HepG2 (cell line): ENCODE results near the gene CPE. TPM values are rescaled to one million over a fixed set of nuclear protein-coding genes. Genes with fewer than 3 reads are reported as not detected.

Experiments
- ATAC-seq: fragments of 200-7000 bp; cut with Tn5 transposase; 3 replicates; pipeline ENCODE4 v1.9.1; 2020; ENCODE audit warnings: mild to moderate bottlenecking, moderate library complexity
- BruUV-seq: library from RNA; stranded (reverse); fragments of 400-500 nt; replicated peaks from 2 replicates; lab custom pipeline; 2021; lab: Mats Ljungman, UMichigan
- CTCF ChIA-PET: fragments of 300-600 bp; formaldehyde crosslinking; extraction: SDS; loops from one replicate; lab custom pipeline; 2021; ENCODE audit warnings: low total read pairs, inconsistent platforms, low intra/inter-chr PET ratio; lab: Yijun Ruan, JAX
- POLR2A ChIA-PET: fragments of 350-600 bp; sonication (Branson Sonifier 250); formaldehyde crosslinking; loops from one replicate; lab custom pipeline; 2020; ENCODE audit warnings: antibody characterized with exemption, inconsistent platforms; lab: Yijun Ruan, JAX
- DNase-seq: peaks from one replicate; pipeline ENCODE4 v3.0.0-alpha.2; 2015; ENCODE audit warnings: low spot score
- FAIRE-seq: peaks from 3 replicates; lab custom pipeline; 2011; peaks lifted over from hg19 to GRCh38; lab: Jason Lieb, UNC
- H2AFZ ChIP-seq: one replicate; pipeline ENCODE4 v1.6.1; 2011; ENCODE audit warnings: low read length, inconsistent platforms
- H3K27ac ChIP-seq: fragments of 300-600 bp; 3 replicates; pipeline ENCODE4 v1.8.0; 2011; ENCODE audit warnings: mixed run types, mild to moderate bottlenecking, mixed read lengths, low read length, inconsistent platforms; ENCODE audit not compliant: insufficient read depth; ENCODE audit errors: extremely low read length
- H3K27me3 ChIP-seq, 2 experiments: fragments of 200-600 bp in 1 of 2; 2 replicates in 1 of 2; 3 replicates in 1 of 2; pipeline versions ENCODE4 v1.6.0 to v1.8.0; 2011; ENCODE audit warnings: low read length in 2 of 2, mild to moderate bottlenecking in 2 of 2, moderate library complexity in 2 of 2, inconsistent platforms in 1 of 2; ENCODE audit not compliant: insufficient read depth in 2 of 2, control insufficient read depth in 1 of 2
- H3K36me3 ChIP-seq, 2 experiments: fragments of 200-600 bp in 1 of 2; replicated peaks in 1 of 2; 2 replicates in 1 of 2; 3 replicates in 1 of 2; pipeline versions ENCODE4 v1.5.1 to v1.8.0; 2011; ENCODE audit warnings: low read length in 2 of 2, inconsistent platforms in 1 of 2; ENCODE audit not compliant: insufficient read depth in 2 of 2, control insufficient read depth in 1 of 2
- H3K4me1 ChIP-seq: 2 replicates; pipeline ENCODE4 v1.5.1; 2012; ENCODE audit warnings: low read length, inconsistent platforms; ENCODE audit not compliant: insufficient read depth
- H3K4me2 ChIP-seq: 2 replicates; pipeline ENCODE4 v1.6.0; 2011; ENCODE audit warnings: low read depth, low read length, inconsistent platforms
- H3K4me3 ChIP-seq, 3 experiments: fragments of 200-600 bp in 1 of 3; sonication (generic), shearing (Covaris generic) in 1 of 3; replicated peaks in 1 of 3; 2 replicates each; pipeline ENCODE4 v1.5.1; 2011 to 2016; ENCODE audit warnings: low read length in 3 of 3, inconsistent platforms in 2 of 3, low read depth in 2 of 3, mild to moderate bottlenecking in 2 of 3, control low read depth in 1 of 3, mixed read lengths in 1 of 3; ENCODE audit not compliant: insufficient read depth in 1 of 3
- H3K79me2 ChIP-seq: one replicate; pipeline ENCODE4 v1.6.1; 2011; ENCODE audit warnings: low read length, inconsistent platforms; ENCODE audit not compliant: insufficient read depth
- H3K9ac ChIP-seq: 2 replicates; pipeline ENCODE4 v1.6.0; 2011; ENCODE audit warnings: mild to moderate bottlenecking, low read depth, low read length, inconsistent platforms; ENCODE audit not compliant: insufficient read depth
- H3K9me3 ChIP-seq: 2 replicates; pipeline ENCODE4 v1.5.1; 2012; ENCODE audit warnings: mild to moderate bottlenecking, low read length
- H4K20me1 ChIP-seq: 2 replicates; pipeline ENCODE4 v1.6.0; 2011; ENCODE audit warnings: inconsistent platforms, mild to moderate bottlenecking, low read length, moderate library complexity; ENCODE audit not compliant: insufficient read depth
- CEBPG ChIP-seq: IDR thresholded peaks from 2 replicates; pipeline ENCODE4 v1.6.1; 2016
- HNRNPK ChIP-seq: fragments of 200-400 bp; formaldehyde crosslinking; IDR thresholded peaks from 2 replicates; pipeline ENCODE4 v1.6.1; 2018; ENCODE audit warnings: low read length, low read depth, moderate library complexity, mild to moderate bottlenecking; ENCODE audit not compliant: poor library complexity, severe bottlenecking
- KLF16 ChIP-seq, 2 experiments: sonication (generic) in 1 of 2; formaldehyde crosslinking in 1 of 2; IDR thresholded peaks; 2 replicates each; pipeline versions ENCODE4 v1.6.1 to v1.8.0; 2016 to 2023; ENCODE audit warnings: missing genetic modification reagents in 2 of 2, missing compliant biosample characterization in 1 of 2
- RBM22 ChIP-seq: fragments of 200-400 bp; formaldehyde crosslinking; optimal IDR thresholded peaks from 2 replicates; pipeline ENCODE3; 2017; ENCODE audit warnings: mild to moderate bottlenecking, low read length, moderate library complexity
- ZNF501 ChIP-seq: sonication (generic); formaldehyde crosslinking; IDR thresholded peaks from 2 replicates; pipeline ENCODE4 v1.5.1; 2020; ENCODE audit warnings: mild to moderate bottlenecking, moderate library complexity, missing genetic modification reagents
- ZNF607 ChIP-seq: sonication (generic); formaldehyde crosslinking; IDR thresholded peaks from 2 replicates; pipeline ENCODE4 v1.5.1; 2020; ENCODE audit warnings: missing genetic modification reagents, mild to moderate bottlenecking, borderline replicate concordance
- ZNF724P ChIP-seq: sonication (generic); formaldehyde crosslinking; IDR thresholded peaks from 2 replicates; pipeline ENCODE4 v1.8.0; 2022; ENCODE audit warnings: missing genetic modification reagents, borderline replicate concordance
- in situ Hi-C: cut with HindIII; loops from 2 replicates; pipeline ENCODE4 v1.10.0; 2017; ENCODE audit warnings: low pct_unique_long_range_greater_than_20kb; ENCODE audit not compliant: extremely low pct_ligation_motif_present
- intact Hi-C: fragments of 100-400 bp; cut with micrococcal nuclease; formaldehyde crosslinking; loops from one replicate; pipeline ENCODE4 v1.10.0; 2022; ENCODE audit not compliant: unreplicated experiment
- polyA plus RNA-seq, 8 experiments: library from polyadenylated mRNA; depleted of rRNA in 3 of 8; stranded (reverse) in 7 of 8; unstranded in 1 of 8; fragments of >200 nt; fragmentation: Illumina TruSeq in 4 of 8; extraction: Trizol in 4 of 8; gene quantifications; 2 replicates each; pipeline versions ENCODE4 v1.2.1 to v1.2.3, GENCODE V29; 2011 to 2016; ENCODE audit warnings: low read depth in 4 of 8, missing spikeins in 1 of 8, mixed read lengths in 1 of 8; ENCODE audit not compliant: insufficient read depth in 1 of 8
- total RNA-seq, 5 experiments: library from RNA; depleted of rRNA; stranded (reverse); fragments of >200 nt; fragmentation: Illumina TruSeq; extraction: Trizol; gene quantifications; 2 replicates each; pipeline ENCODE4 v1.2.3, GENCODE V29; 2016; ENCODE audit warnings: low read depth in 1 of 5
- TF ChIP-seq, protein P1 (sequence below): sonication (generic); formaldehyde crosslinking; IDR thresholded peaks from 2 replicates; pipeline ENCODE4 v1.4.0; 2020; ENCODE audit warnings: mild to moderate bottlenecking, missing genetic modification reagents
- TF ChIP-seq, protein P2 (sequence below): IDR thresholded peaks from 2 replicates; pipeline ENCODE4 v1.6.1; 2016; ENCODE audit warnings: mild to moderate bottlenecking, missing biosample characterization, missing genetic modification reagents
- TF ChIP-seq, protein P3 (sequence below): sonication (generic); formaldehyde crosslinking; IDR thresholded peaks from 2 replicates; pipeline ENCODE4 v1.4.0; 2020; ENCODE audit warnings: mild to moderate bottlenecking, missing genetic modification reagents
- TF ChIP-seq, protein P4 (sequence below): sonication (generic); formaldehyde crosslinking; IDR thresholded peaks from 2 replicates; pipeline ENCODE4 v1.4.0; 2020; ENCODE audit warnings: mild to moderate bottlenecking, missing genetic modification reagents
- TF ChIP-seq, protein P5 (sequence below): IDR thresholded peaks from 2 replicates; pipeline ENCODE4 v1.6.1; 2016

The CPE gene
- total and polyA plus RNA-seq, 2 of the 13 experiments (the other 11 are each of a cell fraction or from before 2014, with no cell fraction given) = 268 to 852 TPM

DNA sequence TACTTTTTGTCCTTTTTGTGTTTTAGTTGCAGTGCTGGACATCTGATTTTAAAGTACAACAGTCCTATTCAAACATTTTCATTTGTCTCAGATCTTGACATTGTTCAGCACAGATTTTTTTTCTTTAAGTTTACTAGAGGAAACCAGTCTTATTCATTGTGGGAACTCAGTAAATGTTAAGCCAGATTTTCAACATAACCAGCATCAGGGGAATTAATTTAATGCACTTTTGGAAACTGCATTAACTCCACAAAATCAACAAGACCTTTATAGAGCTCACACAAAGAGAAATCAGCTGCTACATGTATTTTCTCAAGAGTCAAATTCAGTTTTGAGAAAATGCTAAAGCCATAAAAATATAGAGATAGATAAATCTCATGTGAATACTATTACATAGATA lies 9.9 kb downstream of the CPE start:
- Histone ChIP-seq H4K20me1 (peaks cover 3% of the 10 kb centered on the region; the same call in 1 of the 2 replicates), H2AFZ (no peak overlapping the region), H3K27ac (no peak overlapping the region), H3K9me3 (no peaks in the 10 kb centered on the region), H3K36me3 (peaks cover 0 to 5% of the 10 kb centered on the region in 2 experiments; a peak in 2 of 5 replicates), H3K4me1 (peaks cover 21% of the 10 kb centered on the region), H3K79me2 (peaks cover 85% of the 10 kb centered on the region), H3K27me3 (no peaks in the 10 kb centered on the region), H3K9ac (no peak overlapping the region), H3K4me3 (no peak overlapping the region), H3K4me2 (no peak overlapping the region)
- BruUV-seq = no TSS peak
- DNase-seq (no peak), FAIRE-seq (no peak), ATAC-seq (no peak)
- intact Hi-C loops (no loop called here), in situ Hi-C loops (no loop called here)
- CTCF ChIA-PET = no interaction called here
- POLR2A ChIA-PET = no interaction called here
- TF ChIP-seq RBM22 = no peak
- no peak for TF ChIP-seq CEBPG
- TF ChIP-seq HNRNPK = no peak
- TF ChIP-seq, protein P1, sequence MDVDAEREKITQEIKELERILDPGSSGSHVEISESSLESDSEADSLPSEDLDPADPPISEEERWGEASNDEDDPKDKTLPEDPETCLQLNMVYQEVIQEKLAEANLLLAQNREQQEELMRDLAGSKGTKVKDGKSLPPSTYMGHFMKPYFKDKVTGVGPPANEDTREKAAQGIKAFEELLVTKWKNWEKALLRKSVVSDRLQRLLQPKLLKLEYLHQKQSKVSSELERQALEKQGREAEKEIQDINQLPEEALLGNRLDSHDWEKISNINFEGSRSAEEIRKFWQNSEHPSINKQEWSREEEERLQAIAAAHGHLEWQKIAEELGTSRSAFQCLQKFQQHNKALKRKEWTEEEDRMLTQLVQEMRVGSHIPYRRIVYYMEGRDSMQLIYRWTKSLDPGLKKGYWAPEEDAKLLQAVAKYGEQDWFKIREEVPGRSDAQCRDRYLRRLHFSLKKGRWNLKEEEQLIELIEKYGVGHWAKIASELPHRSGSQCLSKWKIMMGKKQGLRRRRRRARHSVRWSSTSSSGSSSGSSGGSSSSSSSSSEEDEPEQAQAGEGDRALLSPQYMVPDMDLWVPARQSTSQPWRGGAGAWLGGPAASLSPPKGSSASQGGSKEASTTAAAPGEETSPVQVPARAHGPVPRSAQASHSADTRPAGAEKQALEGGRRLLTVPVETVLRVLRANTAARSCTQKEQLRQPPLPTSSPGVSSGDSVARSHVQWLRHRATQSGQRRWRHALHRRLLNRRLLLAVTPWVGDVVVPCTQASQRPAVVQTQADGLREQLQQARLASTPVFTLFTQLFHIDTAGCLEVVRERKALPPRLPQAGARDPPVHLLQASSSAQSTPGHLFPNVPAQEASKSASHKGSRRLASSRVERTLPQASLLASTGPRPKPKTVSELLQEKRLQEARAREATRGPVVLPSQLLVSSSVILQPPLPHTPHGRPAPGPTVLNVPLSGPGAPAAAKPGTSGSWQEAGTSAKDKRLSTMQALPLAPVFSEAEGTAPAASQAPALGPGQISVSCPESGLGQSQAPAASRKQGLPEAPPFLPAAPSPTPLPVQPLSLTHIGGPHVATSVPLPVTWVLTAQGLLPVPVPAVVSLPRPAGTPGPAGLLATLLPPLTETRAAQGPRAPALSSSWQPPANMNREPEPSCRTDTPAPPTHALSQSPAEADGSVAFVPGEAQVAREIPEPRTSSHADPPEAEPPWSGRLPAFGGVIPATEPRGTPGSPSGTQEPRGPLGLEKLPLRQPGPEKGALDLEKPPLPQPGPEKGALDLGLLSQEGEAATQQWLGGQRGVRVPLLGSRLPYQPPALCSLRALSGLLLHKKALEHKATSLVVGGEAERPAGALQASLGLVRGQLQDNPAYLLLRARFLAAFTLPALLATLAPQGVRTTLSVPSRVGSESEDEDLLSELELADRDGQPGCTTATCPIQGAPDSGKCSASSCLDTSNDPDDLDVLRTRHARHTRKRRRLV = no peak
- no peak for TF ChIP-seq ZNF724P (CRISPR knock-in tag)
- TF ChIP-seq, protein P2, sequence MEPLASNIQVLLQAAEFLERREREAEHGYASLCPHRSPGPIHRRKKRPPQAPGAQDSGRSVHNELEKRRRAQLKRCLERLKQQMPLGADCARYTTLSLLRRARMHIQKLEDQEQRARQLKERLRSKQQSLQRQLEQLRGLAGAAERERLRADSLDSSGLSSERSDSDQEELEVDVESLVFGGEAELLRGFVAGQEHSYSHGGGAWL (CRISPR knock-in tag) = no peak
- TF ChIP-seq, protein P3, sequence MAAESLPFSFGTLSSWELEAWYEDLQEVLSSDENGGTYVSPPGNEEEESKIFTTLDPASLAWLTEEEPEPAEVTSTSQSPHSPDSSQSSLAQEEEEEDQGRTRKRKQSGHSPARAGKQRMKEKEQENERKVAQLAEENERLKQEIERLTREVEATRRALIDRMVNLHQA (CRISPR knock-in tag) = no peak
- TF ChIP-seq, protein P4, sequence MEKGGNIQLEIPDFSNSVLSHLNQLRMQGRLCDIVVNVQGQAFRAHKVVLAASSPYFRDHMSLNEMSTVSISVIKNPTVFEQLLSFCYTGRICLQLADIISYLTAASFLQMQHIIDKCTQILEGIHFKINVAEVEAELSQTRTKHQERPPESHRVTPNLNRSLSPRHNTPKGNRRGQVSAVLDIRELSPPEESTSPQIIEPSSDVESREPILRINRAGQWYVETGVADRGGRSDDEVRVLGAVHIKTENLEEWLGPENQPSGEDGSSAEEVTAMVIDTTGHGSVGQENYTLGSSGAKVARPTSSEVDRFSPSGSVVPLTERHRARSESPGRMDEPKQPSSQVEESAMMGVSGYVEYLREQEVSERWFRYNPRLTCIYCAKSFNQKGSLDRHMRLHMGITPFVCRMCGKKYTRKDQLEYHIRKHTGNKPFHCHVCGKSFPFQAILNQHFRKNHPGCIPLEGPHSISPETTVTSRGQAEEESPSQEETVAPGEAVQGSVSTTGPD = no peak
- TF ChIP-seq KLF16 (CRISPR knock-in tag; IDR thresholded peaks at IDR 0.05) = no peak
- TF ChIP-seq, protein P5, sequence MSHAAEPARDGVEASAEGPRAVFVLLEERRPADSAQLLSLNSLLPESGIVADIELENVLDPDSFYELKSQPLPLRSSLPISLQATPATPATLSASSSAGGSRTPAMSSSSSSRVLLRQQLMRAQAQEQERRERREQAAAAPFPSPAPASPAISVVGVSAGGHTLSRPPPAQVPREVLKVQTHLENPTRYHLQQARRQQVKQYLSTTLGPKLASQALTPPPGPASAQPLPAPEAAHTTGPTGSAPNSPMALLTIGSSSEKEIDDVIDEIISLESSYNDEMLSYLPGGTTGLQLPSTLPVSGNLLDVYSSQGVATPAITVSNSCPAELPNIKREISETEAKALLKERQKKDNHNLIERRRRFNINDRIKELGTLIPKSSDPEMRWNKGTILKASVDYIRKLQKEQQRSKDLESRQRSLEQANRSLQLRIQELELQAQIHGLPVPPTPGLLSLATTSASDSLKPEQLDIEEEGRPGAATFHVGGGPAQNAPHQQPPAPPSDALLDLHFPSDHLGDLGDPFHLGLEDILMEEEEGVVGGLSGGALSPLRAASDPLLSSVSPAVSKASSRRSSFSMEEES (CRISPR knock-in tag) = no peak
- TF ChIP-seq ZNF501 (CRISPR knock-in tag) = no peak
- TF ChIP-seq ZNF607 (CRISPR knock-in tag) = no peak
